RWPE2 (cell line): Measurements from ENCODE around the gene ACTR1A.
A peak's percentile ranks its signal among the peaks of the same experiment; 100 is the strongest.
"Not testable (repeated sequence)": the region's sequence is repeated elsewhere in the genome, so short reads cannot be mapped to it uniquely, and the experiment has no call there.

Source experiments
- ATAC-seq: fragments of 200-7000 bp; cut with Tn5 transposase; 3 replicates; pipeline ENCODE4 v1.9.1; 2021; ENCODE audit warnings: low read depth
- DNase-seq: peaks from one replicate; pipeline ENCODE4 v3.0.0-alpha.2; 2020; ENCODE audit warnings: low spot score
- H3K27ac ChIP-seq: fragments of 450-650 bp; 2 replicates; pipeline ENCODE4 v1.5.1; 2017; ENCODE audit warnings: mild to moderate bottlenecking; ENCODE audit not compliant: poor library complexity, severe bottlenecking
- H3K27me3 ChIP-seq: fragments of 250-450 bp; sonication (Bioruptor Pico); 2 replicates; pipeline ENCODE4 v1.5.1; 2021; ENCODE audit warnings: mild to moderate bottlenecking, moderate library complexity; ENCODE audit not compliant: insufficient read depth, poor library complexity, severe bottlenecking
- H3K36me3 ChIP-seq: fragments of 250-450 bp; sonication (Bioruptor Pico); 2 replicates; pipeline ENCODE4 v1.5.1; 2020; ENCODE audit warnings: low read depth, mild to moderate bottlenecking, moderate library complexity
- H3K4me1 ChIP-seq: fragments of 250-450 bp; sonication (Bioruptor Pico); 2 replicates; pipeline ENCODE4 v1.5.1; 2021; ENCODE audit warnings: mild to moderate bottlenecking, moderate library complexity; ENCODE audit not compliant: insufficient read depth, poor library complexity, severe bottlenecking
- H3K4me3 ChIP-seq: fragments of 250-450 bp; sonication (Bioruptor Pico); 2 replicates; pipeline ENCODE4 v1.5.1; 2021; ENCODE audit warnings: mild to moderate bottlenecking, moderate library complexity; ENCODE audit not compliant: severe bottlenecking
- H3K9me3 ChIP-seq: fragments of 250-450 bp; sonication (Bioruptor Pico); 2 replicates; pipeline ENCODE4 v1.5.1; 2021; ENCODE audit warnings: mild to moderate bottlenecking, moderate library complexity; ENCODE audit not compliant: severe bottlenecking
- TF ChIP-seq, protein P1 (sequence below): fragments of 450-650 bp; IDR thresholded peaks from one replicate; pipeline ENCODE4 v1.5.1; 2017; ENCODE audit warnings: mild to moderate bottlenecking, moderate library complexity; ENCODE audit not compliant: poor library complexity, severe bottlenecking

Gene ACTR1A

GRCh38 chr10:102461187-102462054 is 41.1 kb downstream of the ACTR1A start:
- peak overlapping the region; percentile 39 for H3K4me3 ChIP-seq
- H3K9me3 ChIP-seq: no peaks in the 10 kb centered on the region
- no peak overlapping the region for H3K27ac ChIP-seq
- no peaks in the 10 kb centered on the region for H3K36me3 ChIP-seq
- H3K27me3 ChIP-seq: no peaks in the 10 kb centered on the region
- TF ChIP-seq, protein P1, sequence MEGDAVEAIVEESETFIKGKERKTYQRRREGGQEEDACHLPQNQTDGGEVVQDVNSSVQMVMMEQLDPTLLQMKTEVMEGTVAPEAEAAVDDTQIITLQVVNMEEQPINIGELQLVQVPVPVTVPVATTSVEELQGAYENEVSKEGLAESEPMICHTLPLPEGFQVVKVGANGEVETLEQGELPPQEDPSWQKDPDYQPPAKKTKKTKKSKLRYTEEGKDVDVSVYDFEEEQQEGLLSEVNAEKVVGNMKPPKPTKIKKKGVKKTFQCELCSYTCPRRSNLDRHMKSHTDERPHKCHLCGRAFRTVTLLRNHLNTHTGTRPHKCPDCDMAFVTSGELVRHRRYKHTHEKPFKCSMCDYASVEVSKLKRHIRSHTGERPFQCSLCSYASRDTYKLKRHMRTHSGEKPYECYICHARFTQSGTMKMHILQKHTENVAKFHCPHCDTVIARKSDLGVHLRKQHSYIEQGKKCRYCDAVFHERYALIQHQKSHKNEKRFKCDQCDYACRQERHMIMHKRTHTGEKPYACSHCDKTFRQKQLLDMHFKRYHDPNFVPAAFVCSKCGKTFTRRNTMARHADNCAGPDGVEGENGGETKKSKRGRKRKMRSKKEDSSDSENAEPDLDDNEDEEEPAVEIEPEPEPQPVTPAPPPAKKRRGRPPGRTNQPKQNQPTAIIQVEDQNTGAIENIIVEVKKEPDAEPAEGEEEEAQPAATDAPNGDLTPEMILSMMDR: no peak
- H3K4me1 ChIP-seq: peaks cover 4% of the 10 kb centered on the region
- DNase-seq (peak; percentile 92), ATAC-seq (peak; percentile 94)

DNA sequence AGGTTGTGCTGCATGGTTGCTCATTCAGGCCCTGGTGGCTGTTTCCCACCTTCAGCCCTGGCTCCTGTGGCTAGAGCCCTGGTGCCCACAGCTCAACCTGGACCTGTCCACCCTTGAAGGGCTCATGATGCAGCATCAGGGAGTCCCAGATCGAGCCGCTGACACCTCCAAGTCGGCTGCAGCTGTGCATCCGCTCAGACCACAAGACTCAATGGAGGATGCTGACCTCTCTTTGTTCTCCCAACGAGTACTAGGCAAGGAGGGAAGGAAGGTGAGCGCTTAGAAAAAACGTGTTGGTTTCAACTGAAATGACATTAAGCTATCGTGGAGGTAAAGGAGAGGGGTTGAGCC is 41.7 kb downstream of the ACTR1A start:
- no peak for DNase-seq
- Histone ChIP-seq H3K27me3 (no peaks in the 10 kb centered on the region), H3K36me3 (peaks cover under 1% of the 10 kb centered on the region; the same call in 1 of the 2 replicates), H3K9me3 (no peaks in the 10 kb centered on the region), H3K4me3 (peak overlapping the region; percentile 39), H3K27ac (no peak overlapping the region), H3K4me1 (peaks cover 8% of the 10 kb centered on the region)
- TF ChIP-seq, protein P1: no peak
- ATAC-seq: peak; percentile 9; the same call in 2 of the 3 replicates

- Histone ChIP-seq H3K4me1 (peaks cover 11% of the 10 kb centered on the region), H3K36me3 (peaks cover 8% of the 10 kb centered on the region), H3K9me3 (no peaks in the 10 kb centered on the region), H3K27me3 (no peaks in the 10 kb centered on the region), H3K4me3 (no peak overlapping the region), H3K27ac (no peak overlapping the region)
- ATAC-seq (no peak), DNase-seq (no peak)
- TF ChIP-seq, protein P1: no peak
Observed at GRCh38 chr10:102458656-102459055, 43.9 kb downstream of the ACTR1A start.

GRCh38 chr10:102457591-102458150 is 44.8 kb downstream of the ACTR1A start:
- H3K27me3 ChIP-seq: no peaks in the 10 kb centered on the region
- H3K4me3 ChIP-seq: no peak overlapping the region
- peaks cover 14% of the 10 kb centered on the region for H3K36me3 ChIP-seq
- H3K27ac ChIP-seq: no peak overlapping the region
- ATAC-seq: no peak
- no peak for DNase-seq
- peaks cover 17% of the 10 kb centered on the region for H3K4me1 ChIP-seq
- TF ChIP-seq, protein P1: no peak
- H3K9me3 ChIP-seq: no peaks in the 10 kb centered on the region

DNA sequence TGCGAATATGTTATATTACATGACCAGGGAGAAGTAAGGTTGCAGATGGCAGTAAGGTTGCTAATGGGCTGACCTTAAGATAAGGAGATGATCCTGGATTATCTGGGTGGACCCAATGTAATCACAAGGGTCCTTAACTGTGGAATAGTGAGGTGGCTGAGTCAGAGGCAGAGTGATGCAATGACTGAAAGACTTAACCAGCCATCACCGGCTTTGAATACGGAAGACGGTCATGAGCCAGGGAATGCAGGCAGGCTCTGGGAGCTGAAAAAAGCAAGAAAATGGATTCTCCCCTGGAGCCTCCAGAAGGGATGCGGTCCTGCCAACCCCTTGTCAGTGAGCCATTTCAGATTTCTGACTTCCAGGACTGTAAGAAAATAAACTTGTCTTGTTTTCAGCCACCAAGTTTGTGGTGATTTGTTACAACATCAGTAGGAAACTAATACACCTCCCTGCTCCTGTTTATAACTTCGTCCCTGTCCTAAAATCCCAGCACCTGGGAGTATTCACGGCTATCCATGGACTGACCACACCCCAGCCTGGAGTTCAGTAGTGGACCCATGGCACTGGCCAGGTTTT is 46.5 kb downstream of the ACTR1A start:
- TF ChIP-seq, protein P1: no peak
- Histone ChIP-seq H3K9me3 (no peaks in the 10 kb centered on the region), H3K4me3 (no peak overlapping the region), H3K27me3 (no peaks in the 10 kb centered on the region), H3K27ac (peak overlapping the region; percentile 27), H3K4me1 (peaks cover 18% of the 10 kb centered on the region), H3K36me3 (peaks cover 21% of the 10 kb centered on the region)
- ATAC-seq (peak; percentile 70; the same call in 2 of the 3 replicates), DNase-seq (no peak)

- not testable (repeated sequence) for H3K4me3 ChIP-seq, ATAC-seq, DNase-seq, H3K9me3 ChIP-seq, H3K27me3 ChIP-seq
- Histone ChIP-seq H3K36me3 (peaks cover 21% of the 10 kb centered on the region), H3K4me1 (peaks cover 15% of the 10 kb centered on the region), H3K27ac (peak overlapping the region; percentile 27)
Observed at GRCh38 chr10:102454662-102455487, 47.6 kb downstream of the ACTR1A start.
